Loucy (cell line): ENCODE data around the gene PARP15.

Experiments used
- EZH2phosphoT487 ChIP-seq: fragments of 200-600 bp; IDR thresholded peaks from 2 replicates; pipeline ENCODE4 v1.6.1; 2018; ENCODE audit warnings: antibody characterized with exemption, mild to moderate bottlenecking, moderate library complexity, borderline replicate concordance
- TF ChIP-seq, protein P1 (sequence below): fragments of 200-600 bp; sonication (generic); conservative IDR thresholded peaks from 2 replicates; pipeline ENCODE4 v1.5.1; 2014; ENCODE audit warnings: mild to moderate bottlenecking, antibody characterized with exemption, low read length

DNA sequence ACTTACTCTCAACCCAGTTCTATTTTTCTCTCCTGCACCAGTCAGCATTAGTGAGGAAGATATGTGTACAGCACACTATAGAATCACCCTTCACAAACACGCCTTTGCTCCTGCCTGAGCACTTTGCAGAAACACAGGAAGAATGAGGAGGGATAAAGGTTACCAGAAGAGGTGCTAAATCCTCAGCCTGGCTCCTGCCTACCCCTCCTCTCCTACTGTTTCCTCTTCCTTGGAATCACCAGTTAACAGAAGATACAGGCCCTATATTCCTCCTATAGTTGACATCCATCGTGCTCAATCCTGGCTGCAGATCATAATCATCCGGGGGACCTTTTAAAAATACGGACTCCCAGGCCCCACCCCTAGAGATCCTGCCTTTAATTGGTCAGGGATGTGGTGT, 28.9 kb downstream of the PARP15 start:
- TF ChIP-seq, protein P1, sequence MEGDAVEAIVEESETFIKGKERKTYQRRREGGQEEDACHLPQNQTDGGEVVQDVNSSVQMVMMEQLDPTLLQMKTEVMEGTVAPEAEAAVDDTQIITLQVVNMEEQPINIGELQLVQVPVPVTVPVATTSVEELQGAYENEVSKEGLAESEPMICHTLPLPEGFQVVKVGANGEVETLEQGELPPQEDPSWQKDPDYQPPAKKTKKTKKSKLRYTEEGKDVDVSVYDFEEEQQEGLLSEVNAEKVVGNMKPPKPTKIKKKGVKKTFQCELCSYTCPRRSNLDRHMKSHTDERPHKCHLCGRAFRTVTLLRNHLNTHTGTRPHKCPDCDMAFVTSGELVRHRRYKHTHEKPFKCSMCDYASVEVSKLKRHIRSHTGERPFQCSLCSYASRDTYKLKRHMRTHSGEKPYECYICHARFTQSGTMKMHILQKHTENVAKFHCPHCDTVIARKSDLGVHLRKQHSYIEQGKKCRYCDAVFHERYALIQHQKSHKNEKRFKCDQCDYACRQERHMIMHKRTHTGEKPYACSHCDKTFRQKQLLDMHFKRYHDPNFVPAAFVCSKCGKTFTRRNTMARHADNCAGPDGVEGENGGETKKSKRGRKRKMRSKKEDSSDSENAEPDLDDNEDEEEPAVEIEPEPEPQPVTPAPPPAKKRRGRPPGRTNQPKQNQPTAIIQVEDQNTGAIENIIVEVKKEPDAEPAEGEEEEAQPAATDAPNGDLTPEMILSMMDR = no peak
- TF ChIP-seq EZH2phosphoT487 = no peak
